Stimulated activated CD8-positive, alpha-beta memory T cell treated with anti-CD3 and anti-CD28 coated beads, Interleukin-12 subunit alpha, Interleukin-12 subunit beta, amount 100 ng/mL, for 24 hours (primary cell): ENCODE results near the gene VSTM2B.
"Not testable (repeated sequence)": the region's sequence is repeated elsewhere in the genome, so short reads cannot be mapped to it uniquely, and the experiment has no call there.

Experiments used
- DNase-seq: peaks from one replicate; pipeline ENCODE4 v3.0.0-alpha.2; 2020; ENCODE audit errors: extremely low read depth

The VSTM2B gene

DNA sequence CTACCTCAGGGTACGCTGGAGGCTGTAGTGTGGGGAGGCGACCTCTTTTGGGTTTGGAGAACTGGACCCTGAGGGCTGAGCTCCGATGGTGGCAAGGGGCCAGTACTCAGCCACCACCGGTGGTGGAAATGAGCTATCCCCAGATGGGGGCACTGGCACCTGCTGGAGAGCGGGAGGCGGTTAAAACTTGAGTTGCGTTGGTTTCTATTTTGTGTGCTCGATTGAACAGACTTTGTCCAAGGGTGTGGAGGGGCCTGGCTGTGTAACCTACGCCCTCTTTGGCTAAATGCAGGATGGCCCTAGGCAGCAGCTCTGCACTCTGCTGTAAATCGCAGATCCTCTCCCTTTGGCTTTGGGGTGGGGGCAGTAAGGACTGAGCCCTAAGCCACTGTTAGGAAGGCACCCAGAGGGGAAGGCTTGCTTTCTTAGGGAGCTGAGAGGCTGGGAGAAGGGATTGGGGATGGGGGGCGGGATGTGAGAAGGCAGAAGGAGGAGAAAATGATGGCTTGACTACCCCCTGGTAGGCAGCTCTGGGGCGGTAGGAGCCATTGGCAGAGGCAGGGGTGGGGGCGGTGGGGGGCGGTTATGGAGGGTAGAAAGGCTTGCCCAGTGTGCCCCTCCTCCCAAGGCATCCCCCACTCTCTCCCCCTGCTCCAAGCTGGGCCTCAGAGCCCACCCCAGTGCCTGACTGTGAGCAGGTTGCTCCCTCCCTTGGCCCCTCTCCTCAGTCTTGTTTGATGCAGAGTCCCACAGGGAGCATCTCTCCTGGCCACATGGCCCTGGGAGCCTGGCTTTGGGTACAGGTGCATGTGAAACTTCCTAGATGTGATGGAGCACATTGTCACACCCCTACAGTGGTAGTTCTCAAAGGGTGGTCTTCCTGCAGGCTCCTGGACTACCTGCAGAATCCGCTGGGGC lies 5.0 kb downstream of the VSTM2B start:
- no peak for DNase-seq

DNA sequence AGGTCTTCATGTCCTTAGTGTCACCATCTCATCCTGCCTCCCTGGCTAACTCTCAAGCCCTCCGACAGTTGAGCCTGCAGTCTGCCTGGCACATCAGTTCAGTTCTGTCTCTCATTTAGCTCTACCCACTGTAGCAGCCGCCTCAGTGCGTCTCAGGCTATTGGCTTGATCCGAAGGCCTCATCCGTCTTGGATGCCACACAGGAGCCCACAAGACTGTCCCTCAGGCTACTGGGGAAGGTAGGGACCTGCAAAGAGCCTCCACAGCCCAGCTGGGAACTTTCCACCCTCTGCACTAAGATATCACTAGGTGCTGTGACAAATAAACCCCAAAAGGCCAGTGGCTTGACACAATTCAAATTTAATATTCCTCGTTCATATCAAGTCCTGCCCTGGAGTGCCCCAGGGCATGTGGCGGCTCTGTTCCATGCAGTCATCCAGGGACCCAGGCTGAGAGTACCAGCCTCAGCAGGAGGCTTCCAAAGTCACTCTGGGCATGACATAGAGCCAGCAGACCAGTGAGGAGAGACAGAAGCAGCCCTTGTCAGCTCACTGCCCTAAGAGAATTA lies 5.7 kb downstream of the VSTM2B start:
- no peak for DNase-seq

DNA sequence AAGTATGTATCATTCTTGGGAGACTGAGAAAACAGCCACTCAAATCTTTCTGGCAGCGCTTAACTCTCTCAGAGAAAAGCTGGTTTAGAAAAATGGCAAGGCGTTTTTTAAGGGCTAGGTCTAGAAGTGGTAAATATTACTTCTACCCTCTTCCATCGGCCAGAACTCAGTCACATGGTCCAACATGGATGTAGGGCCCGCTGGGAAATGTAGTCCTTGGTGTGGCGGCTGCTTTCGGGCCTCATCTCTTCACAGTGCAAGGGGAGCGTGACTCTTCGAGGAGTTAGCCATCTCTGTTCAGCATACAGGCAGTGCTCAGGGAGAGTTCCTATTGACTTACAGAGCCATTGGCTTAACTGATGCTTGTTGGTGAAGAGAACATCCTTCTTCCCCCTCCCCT lies 6.3 kb downstream of the VSTM2B start:
- DNase-seq, result no peak

DNA sequence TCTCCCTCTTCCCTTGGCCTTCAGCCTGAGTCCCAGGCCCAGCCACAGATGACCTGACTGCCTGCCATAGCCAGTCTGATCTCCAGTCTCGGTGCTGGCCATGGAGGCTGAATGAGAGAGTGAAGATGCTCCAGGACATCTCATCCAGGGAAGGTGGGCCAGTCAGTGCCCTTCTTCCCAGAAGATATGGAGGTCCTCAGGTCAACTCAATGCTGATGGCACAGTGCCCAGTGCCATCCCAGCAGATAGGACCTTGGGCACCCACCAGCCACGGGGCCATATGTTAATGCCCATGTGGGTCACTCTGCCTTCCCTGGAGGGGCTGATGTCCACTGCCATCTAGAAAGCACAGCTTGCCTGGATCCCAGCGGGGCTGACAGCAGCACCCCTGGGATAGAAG lies 7.2 kb downstream of the VSTM2B start:
- DNase-seq, result no peak

DNA sequence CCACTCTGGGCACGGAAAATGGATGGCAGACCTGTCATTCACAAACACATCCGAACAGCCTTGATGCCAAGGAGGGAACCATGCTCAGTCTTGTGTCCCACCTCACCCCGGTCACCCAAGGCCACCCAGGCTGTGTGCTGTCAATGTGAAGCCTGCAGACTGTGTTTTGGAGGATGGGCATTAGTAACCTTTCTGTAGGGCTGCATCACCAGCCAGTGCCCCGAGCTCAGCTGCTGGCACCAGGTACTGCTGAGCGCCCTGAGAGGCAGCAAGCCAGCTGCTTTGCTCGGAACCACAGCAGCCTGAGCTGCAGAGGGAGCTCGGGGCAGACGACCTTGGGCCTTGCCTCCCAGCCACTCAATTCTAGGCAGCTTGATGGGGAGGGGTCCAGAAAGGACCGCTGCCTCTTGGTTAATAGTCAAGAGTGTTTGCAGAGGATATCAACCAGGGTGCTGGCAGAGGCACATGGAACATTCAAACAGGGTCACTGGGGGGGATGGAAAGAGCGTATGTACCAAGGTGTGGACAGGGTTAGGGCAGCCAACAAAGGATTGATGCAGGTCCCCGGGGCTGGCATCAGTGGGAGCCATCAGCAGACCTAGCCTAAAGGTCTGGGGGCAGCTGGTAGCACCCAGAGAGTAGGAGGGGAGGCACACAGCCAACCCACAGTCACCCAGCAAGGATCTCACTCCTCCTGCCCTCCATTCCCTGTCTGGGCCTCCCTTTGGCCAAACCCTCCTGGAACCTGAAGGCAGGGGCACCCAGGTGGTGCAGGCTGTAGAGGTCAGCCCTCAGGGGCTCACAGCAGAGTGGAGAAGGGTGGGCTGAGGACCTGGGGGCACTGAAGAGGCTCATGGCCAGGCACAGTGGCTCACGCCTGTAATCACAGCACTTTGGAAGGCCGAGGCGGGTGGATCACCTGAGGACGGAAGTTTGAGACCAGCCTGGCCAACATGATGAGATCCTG lies 8.1 kb downstream of the VSTM2B start:
- DNase-seq, result no peak

DNA sequence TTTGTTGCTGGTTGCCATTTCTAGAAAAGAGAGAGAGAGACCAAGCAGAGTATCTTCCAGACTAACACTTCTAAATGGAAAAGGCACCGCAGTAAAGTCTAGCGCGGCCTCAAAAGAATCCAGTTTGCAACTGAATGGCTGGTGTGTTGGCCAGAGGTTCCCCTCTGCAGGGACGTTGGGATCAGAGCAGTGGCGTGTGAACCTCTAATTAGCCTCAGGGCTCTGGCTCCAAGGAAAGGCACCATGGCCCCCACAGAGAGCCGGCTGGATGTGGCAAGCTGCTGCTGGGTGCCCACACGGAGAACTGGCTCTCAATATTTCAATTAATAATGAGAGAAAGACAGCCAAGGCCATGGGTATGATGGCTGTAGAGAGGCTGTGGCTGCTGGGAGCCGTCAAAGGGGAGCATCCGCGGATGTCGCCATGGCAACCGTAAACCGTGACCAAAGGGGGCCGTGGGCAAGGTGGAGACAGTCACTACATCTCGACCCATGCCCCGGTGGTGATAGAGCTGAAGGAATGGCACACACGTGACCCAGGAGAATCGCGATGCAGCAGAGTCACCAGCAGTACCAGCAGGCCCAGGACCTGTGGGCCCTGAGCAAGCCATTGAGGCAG lies 9.5 kb downstream of the VSTM2B start:
- no peak for DNase-seq

DNA sequence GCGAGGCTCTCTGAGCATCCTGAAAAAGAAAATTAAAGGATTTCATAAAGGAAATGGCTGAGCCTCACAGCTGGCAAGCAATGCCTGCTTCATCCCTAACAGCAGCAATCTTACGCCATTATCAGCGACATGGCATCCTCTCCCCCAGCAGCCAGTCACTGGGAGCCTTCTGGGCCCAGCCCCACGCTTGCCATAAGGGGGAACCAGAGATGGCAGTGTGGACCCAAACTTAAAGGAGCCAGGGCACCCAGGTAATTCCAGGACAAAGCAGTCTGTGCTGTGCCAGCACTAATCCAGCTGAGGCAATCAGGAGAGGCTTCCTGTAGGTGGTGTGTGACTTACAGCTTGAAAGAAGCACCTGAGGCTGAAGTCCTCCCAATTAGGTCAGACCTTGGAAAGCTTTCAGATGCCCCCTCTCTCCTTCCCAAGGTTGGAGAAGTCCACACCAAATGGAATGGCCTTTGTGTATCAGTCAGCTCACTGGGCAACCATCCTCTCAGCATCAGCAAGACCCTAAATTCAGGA lies 10.3 kb downstream of the VSTM2B start:
- DNase-seq, result no peak

DNA sequence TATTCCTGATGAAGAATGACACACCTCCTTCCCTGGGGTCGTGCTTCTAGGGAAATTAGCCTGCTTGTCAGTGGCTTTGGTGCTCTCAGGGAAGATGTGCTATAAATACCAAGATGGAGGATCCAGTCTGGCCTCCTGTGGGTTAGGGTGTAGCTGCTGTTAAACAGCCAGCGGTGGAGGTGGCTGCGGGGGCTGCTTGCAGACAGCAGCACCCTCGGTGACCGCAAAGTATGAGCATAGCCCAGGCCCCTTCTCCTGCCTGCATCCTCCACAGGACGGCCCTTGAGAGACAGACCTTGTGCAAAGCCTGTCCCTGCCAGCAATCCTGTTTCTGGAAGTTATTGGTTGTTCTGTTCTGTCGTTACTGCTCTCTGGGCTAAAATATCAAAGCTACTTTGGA lies 11.4 kb downstream of the VSTM2B start:
- no peak for DNase-seq

DNA sequence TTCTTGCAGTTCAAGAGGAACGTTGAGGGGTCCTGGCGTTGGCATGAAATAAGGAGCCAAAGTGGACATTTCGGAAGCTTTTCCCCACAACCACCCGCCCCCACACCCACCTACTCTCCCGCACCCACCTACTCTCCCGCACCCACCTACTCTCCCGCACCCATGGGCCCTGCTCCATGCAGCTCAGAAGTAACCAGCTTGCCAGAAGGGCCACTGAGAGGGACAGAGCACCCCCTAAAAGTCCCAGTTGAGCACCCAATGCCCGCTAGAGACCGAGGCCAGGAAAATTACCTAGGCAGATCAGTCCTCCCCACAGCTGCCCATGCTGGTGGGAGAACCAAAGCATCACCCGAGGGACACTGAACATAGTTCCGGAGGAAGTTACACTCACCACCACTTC lies 11.8 kb downstream of the VSTM2B start:
- no peak for DNase-seq

DNA sequence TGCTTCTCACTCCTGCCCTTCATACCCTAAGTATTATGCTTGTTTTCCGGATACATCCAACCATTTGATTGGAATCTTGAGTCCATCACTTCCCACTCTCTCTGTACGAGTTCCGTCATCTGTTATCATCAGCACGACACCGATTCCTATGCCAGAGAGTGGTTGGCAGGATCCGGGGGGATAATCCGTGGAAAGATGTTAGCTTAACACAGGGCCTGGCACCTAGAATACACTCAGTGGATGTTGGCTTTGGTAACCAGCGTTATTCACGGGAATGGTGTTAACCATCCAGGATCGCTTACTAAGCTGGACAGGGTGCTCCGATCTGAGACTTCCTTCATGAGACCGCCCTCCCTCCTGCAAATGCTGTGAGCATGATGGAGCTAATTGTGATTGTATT lies 12.4 kb downstream of the VSTM2B start:
- DNase-seq, result no peak

DNA sequence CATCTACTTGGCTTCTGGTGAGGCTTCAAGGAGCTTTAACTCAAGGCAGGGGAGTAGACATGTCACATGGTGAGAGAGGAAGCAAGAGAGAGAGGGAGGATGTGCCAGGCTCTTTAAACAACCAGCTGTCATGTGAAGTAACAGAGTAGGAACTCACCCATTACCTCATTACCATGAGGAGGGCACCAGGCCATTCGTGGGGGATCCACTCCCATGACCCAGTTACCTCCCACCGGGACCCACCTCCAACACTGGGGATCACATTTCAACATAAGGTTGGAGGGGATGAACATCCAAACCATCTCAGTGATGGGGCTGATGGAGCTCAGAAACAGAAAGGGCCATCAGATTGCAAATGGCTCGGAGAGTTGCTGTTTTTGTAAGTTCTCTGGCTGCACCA lies 12.9 kb downstream of the VSTM2B start:
- no peak for DNase-seq

DNA sequence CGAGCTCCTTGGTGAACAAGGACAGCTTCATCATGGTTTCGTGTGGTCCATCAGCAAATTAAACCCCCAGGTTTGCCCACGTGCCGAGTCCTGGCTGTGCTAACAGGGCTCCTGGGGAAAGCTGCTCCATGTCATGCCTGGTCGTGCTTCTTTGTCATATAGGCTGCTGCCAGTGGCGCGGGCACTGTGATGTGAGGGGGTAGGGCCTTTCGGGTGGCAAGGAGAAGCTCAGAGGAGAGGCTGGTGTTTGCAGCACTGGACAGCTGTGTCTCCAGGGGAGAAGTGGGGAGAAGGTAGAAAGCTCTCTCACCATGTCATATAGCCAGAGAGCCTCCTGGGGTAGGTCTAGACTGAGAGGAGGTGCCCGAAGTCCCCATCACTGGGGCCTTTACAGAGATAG lies 13.3 kb downstream of the VSTM2B start:
- no peak for DNase-seq

DNA sequence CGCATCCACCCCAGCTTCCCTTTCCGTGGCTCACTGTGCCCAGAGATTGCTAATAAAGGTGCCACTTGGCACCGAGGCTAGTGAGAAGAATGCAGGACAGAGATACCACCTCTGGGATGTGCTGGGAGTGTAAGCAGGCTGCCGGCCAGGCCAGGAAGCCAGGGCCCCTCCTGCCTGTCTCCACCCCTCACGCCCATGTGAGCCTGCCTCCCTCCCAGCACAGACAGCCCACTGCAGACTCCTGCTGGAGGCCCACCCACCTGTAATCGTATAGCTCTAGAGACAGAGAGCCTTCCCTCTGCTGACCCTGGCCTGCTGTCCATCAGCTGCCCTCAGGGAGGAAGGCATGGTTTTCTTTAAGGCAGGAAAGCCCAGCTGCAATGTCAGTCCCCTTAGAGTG lies 13.9 kb downstream of the VSTM2B start:
- DNase-seq, result no peak

DNA sequence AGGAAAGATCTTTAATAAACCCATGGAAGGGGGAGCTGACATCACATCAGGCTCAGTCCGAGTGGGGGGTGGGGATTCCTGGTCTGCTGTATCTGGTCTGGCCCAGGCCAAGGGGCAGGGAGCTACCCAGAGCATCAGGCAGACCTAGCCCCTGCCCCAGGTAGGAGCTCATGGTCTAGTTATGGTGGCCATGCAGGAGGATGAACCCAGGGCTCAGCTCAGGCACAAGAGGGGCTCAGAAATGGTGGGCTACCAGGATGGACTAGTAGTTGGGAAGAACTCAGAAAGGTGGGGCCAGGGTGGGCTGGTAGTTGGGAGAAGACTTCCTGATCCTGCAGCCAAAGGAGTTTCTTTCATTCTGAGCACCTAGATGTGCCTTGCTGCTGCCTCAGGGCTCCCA lies 14.3 kb downstream of the VSTM2B start:
- DNase-seq, result no peak

DNA sequence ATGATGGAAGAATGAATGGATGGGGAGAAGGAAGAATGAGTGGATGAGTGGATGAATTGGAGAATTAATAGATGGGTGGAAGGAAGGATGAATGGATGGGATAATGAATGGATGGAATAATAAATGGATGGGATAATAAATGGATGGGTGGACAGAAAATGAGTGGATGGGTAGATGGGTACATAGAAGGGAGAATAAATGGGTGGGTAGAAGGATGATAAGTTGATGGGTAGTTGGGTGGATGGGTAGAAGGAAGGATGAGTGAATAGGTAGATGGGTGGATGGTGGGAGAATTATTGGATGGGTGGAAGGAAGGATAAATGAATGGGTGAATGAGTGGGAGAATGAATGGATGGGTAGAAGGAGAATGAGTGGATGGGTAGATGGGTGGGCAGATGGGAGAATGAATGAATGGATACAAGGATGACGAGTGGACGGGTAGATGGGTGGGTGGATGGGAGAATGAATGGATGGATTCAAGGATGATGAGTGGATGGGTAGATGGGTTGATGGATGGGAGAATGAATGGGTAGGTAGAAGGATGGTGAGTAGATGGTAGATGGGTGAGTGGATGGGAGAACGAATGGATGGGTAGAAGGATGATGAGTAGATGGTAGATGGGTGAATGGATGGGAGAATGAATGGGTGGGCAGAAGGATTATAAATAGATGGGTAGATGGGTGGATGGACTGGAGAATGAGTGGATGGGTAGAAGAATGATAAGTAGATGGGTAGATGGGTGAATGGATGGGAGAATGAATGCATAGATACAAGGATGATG lies 15.9 kb downstream of the VSTM2B start:
- no peak for DNase-seq

DNA sequence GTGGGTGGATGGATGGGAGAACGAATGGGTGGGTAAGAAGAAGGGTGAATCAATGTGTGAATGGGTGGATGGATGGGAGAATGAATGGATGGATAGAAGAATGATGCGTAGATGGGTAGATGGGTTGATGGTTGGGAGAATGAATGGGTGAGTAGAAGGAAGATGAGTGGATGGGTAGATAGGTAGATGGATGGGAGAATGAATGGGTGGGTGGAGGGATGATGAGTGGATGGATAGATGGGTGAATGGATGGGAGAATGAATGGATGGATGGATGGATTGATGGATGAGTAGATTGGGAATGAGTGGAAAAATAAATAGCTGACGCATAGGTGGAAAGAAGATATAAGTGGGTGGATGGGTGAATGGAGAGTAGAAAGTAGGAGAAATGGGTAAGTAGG lies 16.5 kb downstream of the VSTM2B start:
- no peak for DNase-seq

DNA sequence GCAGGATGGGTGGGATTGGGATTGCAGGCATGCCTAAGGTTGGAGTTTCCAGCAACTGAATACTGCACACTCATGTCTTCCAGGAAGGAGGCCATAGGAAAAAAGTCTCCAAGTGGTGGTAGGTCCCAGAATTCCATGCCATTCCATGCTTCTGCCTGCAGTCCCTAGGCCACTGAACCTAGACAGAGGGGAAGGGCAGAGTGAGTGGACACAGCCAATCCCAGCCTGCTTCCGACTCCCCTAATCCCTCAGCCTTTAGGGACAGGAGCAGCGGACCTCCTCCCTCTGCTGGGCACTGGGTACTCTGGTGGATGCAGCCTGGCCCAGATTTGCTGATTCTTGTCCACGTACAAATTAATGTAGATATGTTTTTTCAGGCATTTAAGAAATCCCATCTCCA lies 17.0 kb downstream of the VSTM2B start:
- DNase-seq, result no peak

DNA sequence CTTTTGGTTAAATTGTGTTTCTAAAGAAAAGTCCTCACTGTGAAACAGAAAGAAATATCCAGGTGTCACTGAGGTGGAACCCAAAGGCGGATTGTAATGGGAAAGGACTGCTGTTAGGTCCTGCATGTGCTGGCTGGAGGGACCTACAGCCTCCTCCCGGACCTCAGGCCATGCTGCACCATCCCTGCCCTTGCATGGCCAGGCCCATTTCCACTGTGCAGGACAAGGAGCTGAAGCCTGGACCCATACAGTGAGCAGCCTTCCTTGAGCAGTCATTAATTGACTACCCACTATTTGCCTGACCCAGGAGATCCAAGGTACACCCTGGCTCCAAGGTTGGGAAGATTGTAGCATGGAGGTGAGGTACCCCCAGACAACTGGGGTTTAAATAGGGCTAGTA lies 17.6 kb downstream of the VSTM2B start:
- no peak for DNase-seq

DNA sequence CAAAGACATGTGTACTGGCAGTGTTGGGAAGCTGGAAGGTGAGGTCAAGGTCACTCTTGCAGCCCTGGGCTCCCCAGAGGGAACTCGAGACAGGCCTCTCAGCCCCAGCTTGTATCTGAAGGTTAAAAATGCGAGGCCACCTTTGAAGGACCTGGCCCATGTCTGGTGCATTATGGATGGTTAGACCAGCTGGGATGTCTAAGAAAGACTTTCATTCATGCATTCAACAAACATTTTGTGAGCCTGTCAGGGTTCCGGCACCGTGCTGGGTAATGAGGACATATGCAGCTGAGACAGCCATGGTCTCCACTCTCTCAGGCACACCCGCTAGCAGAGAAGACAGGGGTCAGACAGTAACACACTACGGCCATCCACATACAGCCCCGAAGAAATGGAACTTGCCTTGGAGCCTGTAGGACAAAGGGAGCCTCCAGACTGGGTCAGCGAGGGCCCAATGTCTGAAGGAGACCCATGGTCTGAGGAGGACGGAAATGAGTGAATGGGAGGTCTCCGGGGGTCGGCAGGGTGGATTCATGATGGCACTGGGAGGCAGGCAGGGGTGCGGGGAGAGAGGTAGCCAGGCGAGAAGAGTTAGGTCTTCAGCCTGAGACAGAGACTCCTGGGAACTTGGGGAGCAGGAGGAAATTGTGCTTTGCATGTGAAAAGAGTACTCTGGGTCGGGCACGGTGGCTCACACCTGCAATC lies 19.0 kb downstream of the VSTM2B start:
- no peak for DNase-seq

DNA sequence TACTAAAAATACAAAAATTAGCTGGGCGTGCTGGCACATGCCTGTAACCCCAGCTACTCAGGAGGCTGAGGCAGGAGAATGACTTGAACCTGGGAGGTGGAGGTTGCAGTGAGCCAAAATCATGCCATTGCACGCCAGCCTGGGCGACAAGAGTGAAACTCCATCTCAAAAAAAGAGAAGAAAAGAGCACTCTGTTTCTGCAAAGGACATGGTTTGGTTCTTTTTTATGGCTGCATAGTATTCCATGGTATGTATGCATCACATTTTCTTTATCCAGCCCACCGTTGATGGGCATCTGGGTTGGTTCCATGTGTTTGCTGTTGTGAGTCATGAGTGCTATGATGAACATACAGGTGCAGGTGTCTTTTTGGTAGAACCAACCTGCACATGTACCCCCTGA lies 19.7 kb downstream of the VSTM2B start:
- not testable (repeated sequence) for DNase-seq
